Measurements from ENCODE around the gene SCN4A.

GRCh38 chr17:63973930-63974593, 1.3 kb upstream of the SCN4A start:
- TF ChIP-seq FOXP2 (optimal IDR thresholded peaks at IDR 0.05; ENCODE audit: borderline replicate concordance, extremely low read depth, extremely low read length, insufficient read depth) (no peak), POLR2AphosphoS5 (IDR thresholded peaks at IDR 0.05; ENCODE audit: low read depth, low read length) (no peak)

Measured in PFSK-1 (cell line).